GM23338 (cell line): Measurements from ENCODE around the gene CDC73. TPM values are rescaled to one million over a fixed set of nuclear protein-coding genes. Genes with fewer than 3 reads are reported as not detected.

Experiments
- ATAC-seq: fragments of 200-7000 bp; cut with Tn5 transposase; 3 replicates; pipeline ENCODE4 v1.9.1; 2020
- DNase-seq: peaks from one replicate; pipeline ENCODE4 v3.0.0-alpha.2; 2015; ENCODE audit warnings: low spot score
- H2AFZ ChIP-seq: fragments of 200-600 bp; sonication (generic); 2 replicates; pipeline ENCODE4 v1.8.0; 2016; ENCODE audit warnings: antibody characterized with exemption, mild to moderate bottlenecking, moderate library complexity
- H3F3A ChIP-seq: fragments of 200-600 bp; sonication (generic); replicated peaks from 2 replicates; pipeline ENCODE4 v1.8.0; 2017; ENCODE audit warnings: antibody characterized with exemption, mixed run types, low read depth
- H3K27ac ChIP-seq: fragments of 200-600 bp; sonication (generic); 2 replicates; pipeline ENCODE4 v1.6.1; 2016; ENCODE audit warnings: low read depth
- H3K27me3 ChIP-seq: fragments of 200-600 bp; sonication (generic); 2 replicates; pipeline ENCODE4 v1.8.0; 2016; ENCODE audit warnings: mild to moderate bottlenecking, mixed run types, moderate library complexity; ENCODE audit not compliant: insufficient read depth
- H3K36me3 ChIP-seq: fragments of 200-600 bp; sonication (generic); 2 replicates; pipeline ENCODE4 v1.8.0; 2016; ENCODE audit warnings: mild to moderate bottlenecking; ENCODE audit not compliant: insufficient read depth
- H3K4me1 ChIP-seq: fragments of 200-600 bp; sonication (generic); 2 replicates; pipeline ENCODE4 v1.8.0; 2016; ENCODE audit warnings: mild to moderate bottlenecking, moderate library complexity; ENCODE audit not compliant: insufficient read depth
- H3K4me2 ChIP-seq: fragments of 200-600 bp; sonication (generic); 2 replicates; pipeline ENCODE4 v1.7.1; 2017; ENCODE audit warnings: mixed run types
- H3K4me3 ChIP-seq: fragments of 200-600 bp; sonication (generic); 2 replicates; pipeline ENCODE4 v1.6.1; 2016; ENCODE audit warnings: mixed run types
- H3K79me2 ChIP-seq: fragments of 200-600 bp; sonication (generic); replicated peaks from 2 replicates; pipeline ENCODE4 v1.8.0; 2017; ENCODE audit warnings: mild to moderate bottlenecking; ENCODE audit not compliant: insufficient read depth
- H3K9me2 ChIP-seq: fragments of 200-600 bp; sonication (generic); 2 replicates; pipeline ENCODE4 v1.8.0; 2017; ENCODE audit not compliant: insufficient read depth
- H4K20me1 ChIP-seq: fragments of 200-600 bp; sonication (generic); replicated peaks from 2 replicates; pipeline ENCODE4 v1.8.0; 2017; ENCODE audit warnings: mild to moderate bottlenecking; ENCODE audit not compliant: insufficient read depth
- H3K27ac Mint-ChIP-seq: 2 replicates; pipeline ENCODE4 v1.8.0; 2020; ENCODE audit warnings: inconsistent platforms, mild to moderate bottlenecking, moderate library complexity, mixed read lengths
- H3K27me3 Mint-ChIP-seq: 3 replicates; pipeline ENCODE4 v1.8.0; 2022; ENCODE audit warnings: low read depth, mild to moderate bottlenecking, moderate library complexity, mixed read lengths, inconsistent platforms; ENCODE audit not compliant: insufficient read depth, poor library complexity
- H3K36me3 Mint-ChIP-seq: 3 replicates; pipeline ENCODE4 v1.8.0; 2021; ENCODE audit warnings: low read depth, mild to moderate bottlenecking, inconsistent platforms, moderate library complexity, mixed read lengths
- H3K4me1 Mint-ChIP-seq: 3 replicates; pipeline ENCODE4 v1.8.0; 2020; ENCODE audit warnings: mild to moderate bottlenecking, inconsistent platforms, mixed read lengths
- H3K4me3 Mint-ChIP-seq: 3 replicates; pipeline ENCODE4 v1.8.0; 2021; ENCODE audit warnings: moderate library complexity, mild to moderate bottlenecking, inconsistent platforms, mixed read lengths
- H3K9me3 Mint-ChIP-seq: 3 replicates; pipeline ENCODE4 v1.8.0; 2020; ENCODE audit warnings: moderate library complexity, mild to moderate bottlenecking, inconsistent platforms, mixed read lengths
- CREB1 ChIP-seq: fragments of 250-450 bp; sonication (Bioruptor Pico); IDR thresholded peaks from 2 replicates; pipeline ENCODE4 v1.5.0; 2020; ENCODE audit warnings: low read depth, mild to moderate bottlenecking, moderate library complexity
- CTCF ChIP-seq, 2 experiments: fragments of 200-600 bp in 1 of 2; sonication (generic) in 1 of 2; conservative IDR thresholded peaks; 2 replicates each; pipeline versions ENCODE4 v1.5.1 to v1.6.1; 2016 to 2017; ENCODE audit warnings: antibody characterized with exemption in 2 of 2, low read depth in 2 of 2, mild to moderate bottlenecking in 2 of 2, moderate library complexity in 1 of 2
- EZH2 ChIP-seq: fragments of 200-600 bp; sonication (generic); IDR thresholded peaks from one replicate; pipeline ENCODE4 v1.8.0; 2017; ENCODE audit warnings: antibody characterized with exemption, mild to moderate bottlenecking, low read depth; ENCODE audit not compliant: unreplicated experiment
- JUNB ChIP-seq: IDR thresholded peaks from one replicate; pipeline ENCODE4 v1.6.1; 2016; ENCODE audit warnings: antibody characterized with exemption; ENCODE audit not compliant: unreplicated experiment
- STAT1 ChIP-seq: IDR thresholded peaks from one replicate; pipeline ENCODE4 v1.6.1; 2016; ENCODE audit warnings: antibody characterized with exemption; ENCODE audit not compliant: unreplicated experiment
- ZNF462 ChIP-seq: fragments of 250-450 bp; sonication (Bioruptor Pico); IDR thresholded peaks from 2 replicates; pipeline ENCODE4 v1.5.0; 2020; ENCODE audit warnings: mild to moderate bottlenecking, moderate library complexity
- polyA plus RNA-seq: library from polyadenylated mRNA; unstranded; fragments of >200 nt; fragmentation: Nextera tagmentation; extraction: Ambion mirVana; gene quantifications from 2 replicates; pipeline ENCODE4 v1.2.1, GENCODE V29; 2016
- total RNA-seq: library from RNA; depleted of rRNA; stranded (reverse); fragments of >200 nt; shearing (Covaris generic); gene quantifications from 2 replicates; pipeline ENCODE4 v1.2.3, GENCODE V29; 2014

CDC73 gene
- total and polyA plus RNA-seq, 2 experiments from 2014 or later: 40.4 to 63.2 TPM

DNA sequence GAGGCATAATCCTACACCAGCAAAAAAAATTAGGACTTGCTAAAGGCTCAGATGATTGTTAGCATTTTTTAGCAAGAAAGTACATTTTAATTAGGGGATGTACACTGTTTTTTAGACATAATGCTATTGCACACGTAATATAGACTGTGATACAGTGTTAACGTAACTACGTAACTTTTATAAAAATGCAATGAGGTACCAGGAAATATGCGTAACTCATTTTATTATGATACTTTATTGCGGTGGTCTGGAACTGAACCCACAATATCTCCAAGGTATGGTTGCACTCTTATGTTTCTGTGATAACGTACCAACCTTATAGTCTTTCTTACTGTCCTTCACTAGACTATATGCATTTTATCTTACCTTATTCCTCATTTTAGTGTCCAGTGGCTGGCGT, 127.4 kb downstream of the CDC73 start:
- Mint-ChIP-seq H3K4me3 (no peak overlapping the region), H3K27me3 (no peaks in the 10 kb centered on the region), H3K9me3 (peaks cover 7% of the 10 kb centered on the region; the same call in 2 of the 3 replicates), H3K36me3 (peaks cover 37% of the 10 kb centered on the region), H3K27ac (no peak overlapping the region), H3K4me1 (no peaks in the 10 kb centered on the region)
- H3K27ac ChIP-seq: no peak overlapping the region
- no peak for ATAC-seq
- H2AFZ ChIP-seq: no peak overlapping the region
- no peak for TF ChIP-seq EZH2
- no peak overlapping the region for H3K4me2 ChIP-seq
- no peaks in the 10 kb centered on the region for H4K20me1 ChIP-seq
- peaks cover 5% of the 10 kb centered on the region; the same call in 1 of the 2 replicates for H3K36me3 ChIP-seq
- no peaks in the 10 kb centered on the region for H3K9me2 ChIP-seq
- H3K4me3 ChIP-seq: no peak overlapping the region
- H3K4me1 ChIP-seq: no peaks in the 10 kb centered on the region
- DNase-seq: no peak
- no peaks in the 10 kb centered on the region for H3K79me2 ChIP-seq
- no peaks in the 10 kb centered on the region for H3F3A ChIP-seq
- no peaks in the 10 kb centered on the region for H3K27me3 ChIP-seq

- TF ChIP-seq CTCF (conservative IDR thresholded peaks at IDR 0.05; ENCODE audit: low read depth in 2 of 2): no peak
- TF ChIP-seq STAT1: no peak
- TF ChIP-seq ZNF462 (CRISPR knock-in tag): no peak
- TF ChIP-seq JUNB: no peak
- no peak for TF ChIP-seq CREB1 (CRISPR knock-in tag)
- H3K4me3 ChIP-seq: no peak overlapping the region
- ATAC-seq: no peak
- H3K4me2 ChIP-seq: no peak overlapping the region
- Mint-ChIP-seq H3K27me3 (peaks cover 1% of the 10 kb centered on the region), H3K4me1 (peaks cover under 1% of the 10 kb centered on the region; the same call in 1 of the 3 replicates), H3K36me3 (peaks cover 22% of the 10 kb centered on the region), H3K9me3 (peaks cover 7% of the 10 kb centered on the region; the same call in 2 of the 3 replicates), H3K4me3 (no peak overlapping the region), H3K27ac (no peak overlapping the region)
- H2AFZ ChIP-seq: no peak overlapping the region
- H3K9me2 ChIP-seq: no peaks in the 10 kb centered on the region
- H3F3A ChIP-seq: no peaks in the 10 kb centered on the region
- H3K79me2 ChIP-seq: no peaks in the 10 kb centered on the region
- no peak overlapping the region for H3K27ac ChIP-seq
- peaks cover 5% of the 10 kb centered on the region; the same call in 1 of the 2 replicates for H3K36me3 ChIP-seq
- DNase-seq: no peak
- no peaks in the 10 kb centered on the region for H3K4me1 ChIP-seq
- H4K20me1 ChIP-seq: no peaks in the 10 kb centered on the region
- no peaks in the 10 kb centered on the region for H3K27me3 ChIP-seq
Observed at GRCh38 chr1:193251950-193252349, 130.1 kb downstream of the CDC73 start.
